Endometrial microvascular endothelial cells (primary cell): ENCODE measurements around the gene ENDOV. TPM values are rescaled to one million over a fixed set of nuclear protein-coding genes. Genes with fewer than 3 reads are reported as not detected.

Source experiments
- in situ Hi-C: cut with HindIII; loops from 2 replicates; pipeline ENCODE4 v1.10.0; 2017; ENCODE audit warnings: low sequenced_read_pairs, low pct_unique_long_range_greater_than_20kb; ENCODE audit errors: inconsistent ontology term
- total RNA-seq: library from RNA; depleted of rRNA; stranded (reverse); fragments of >200 nt; gene quantifications from one replicate; pipeline ENCODE4 v1.2.3, GENCODE V29; 2015; ENCODE audit errors: inconsistent ontology term

The ENDOV gene
- total RNA-seq, 1 donor from 2014 or later = 7.1 TPM

- in situ Hi-C loops = no loop called here
Observed at GRCh38 chr17:80474961-80475909, 60.3 kb downstream of the ENDOV start.

GRCh38 chr17:80475910-80476876, 61.2 kb downstream of the ENDOV start, which contains the start of gene NPTX1:
TSS of gene NPTX1 (minus strand) at chr17:80476607. CDS start at chr17:80476446, 161 bp downstream.
- in situ Hi-C loops = no loop called here

DNA sequence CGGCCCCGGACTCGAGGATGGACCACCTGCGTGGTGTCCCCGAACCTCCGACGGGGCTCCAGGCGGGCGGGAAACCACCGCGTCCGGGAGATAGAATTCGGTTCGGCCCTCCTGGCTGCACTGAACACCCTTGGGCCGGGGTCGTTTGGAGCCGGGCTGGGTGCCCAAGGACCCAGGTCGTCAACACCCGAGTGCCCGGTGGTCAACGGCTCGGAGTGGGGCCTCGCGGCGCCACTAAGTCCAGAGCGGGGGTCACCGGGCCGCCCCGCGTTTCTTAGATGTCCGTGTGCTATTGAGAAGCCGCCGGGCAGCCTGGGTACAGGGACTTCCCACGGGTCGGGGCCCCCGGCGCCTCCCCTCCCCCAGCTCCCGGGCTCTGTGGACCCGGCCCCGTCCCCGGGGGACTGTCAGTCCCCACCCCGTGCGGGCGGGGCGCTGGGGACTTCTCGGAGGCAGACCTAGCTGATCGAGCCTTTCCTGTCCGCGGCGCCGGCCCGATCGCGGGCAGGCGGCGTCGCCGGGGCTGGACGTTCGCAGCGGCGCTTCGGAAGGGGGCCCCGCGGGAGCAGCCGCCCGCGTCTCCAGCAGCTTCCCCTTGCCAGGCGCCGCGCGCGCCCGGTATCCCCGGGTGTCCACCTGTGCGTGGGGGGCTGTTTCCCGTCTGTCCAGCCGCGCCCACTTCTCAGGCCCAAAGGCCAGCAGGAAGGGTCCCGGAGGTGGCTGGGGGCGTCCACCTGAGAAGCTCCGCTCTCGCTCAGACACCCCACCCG, 62.1 kb downstream of the ENDOV start:
- in situ Hi-C loops = no loop called here

- in situ Hi-C loops = no loop called here
Observed at GRCh38 chr17:80477647-80478478, 62.9 kb downstream of the ENDOV start.

GRCh38 chr17:80478487-80479245, 63.7 kb downstream of the ENDOV start:
- in situ Hi-C loops = no loop called here

DNA sequence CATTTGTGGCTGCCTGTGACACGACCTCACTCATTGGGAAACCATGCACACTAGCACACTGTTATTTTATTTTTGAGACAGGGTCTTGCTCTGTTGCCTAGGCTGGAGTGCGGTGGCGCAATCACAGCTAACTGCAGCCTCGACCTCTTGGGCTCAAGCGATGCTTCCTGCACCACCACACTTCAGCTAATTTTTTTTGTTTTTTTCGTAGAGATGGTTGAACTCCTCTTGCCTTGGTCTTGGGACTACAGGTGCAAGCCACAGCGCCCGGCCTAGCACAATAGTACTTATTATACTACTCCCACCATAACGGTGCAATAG, 64.2 kb downstream of the ENDOV start:
- in situ Hi-C loops = no loop called here

DNA sequence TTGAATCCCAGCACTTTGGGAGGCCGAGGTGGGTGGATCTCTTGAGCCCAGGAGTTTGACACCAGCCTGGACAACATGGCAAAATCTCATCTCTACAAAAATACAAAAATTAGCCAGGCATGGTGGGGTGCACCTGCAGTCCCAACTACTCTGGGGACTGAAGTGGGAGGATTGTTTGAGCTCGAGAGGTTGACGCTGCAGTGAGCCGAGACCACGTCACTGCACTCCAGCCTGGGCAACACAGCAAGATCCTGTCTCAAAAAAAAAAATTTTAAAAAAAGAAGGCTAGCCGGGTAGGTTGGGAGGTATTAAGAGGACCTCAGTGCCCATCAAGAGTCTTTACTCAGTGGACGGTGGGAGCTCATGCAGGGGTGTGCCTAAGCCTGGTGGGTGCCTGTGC, 65.3 kb downstream of the ENDOV start:
- in situ Hi-C loops = no loop called here

DNA sequence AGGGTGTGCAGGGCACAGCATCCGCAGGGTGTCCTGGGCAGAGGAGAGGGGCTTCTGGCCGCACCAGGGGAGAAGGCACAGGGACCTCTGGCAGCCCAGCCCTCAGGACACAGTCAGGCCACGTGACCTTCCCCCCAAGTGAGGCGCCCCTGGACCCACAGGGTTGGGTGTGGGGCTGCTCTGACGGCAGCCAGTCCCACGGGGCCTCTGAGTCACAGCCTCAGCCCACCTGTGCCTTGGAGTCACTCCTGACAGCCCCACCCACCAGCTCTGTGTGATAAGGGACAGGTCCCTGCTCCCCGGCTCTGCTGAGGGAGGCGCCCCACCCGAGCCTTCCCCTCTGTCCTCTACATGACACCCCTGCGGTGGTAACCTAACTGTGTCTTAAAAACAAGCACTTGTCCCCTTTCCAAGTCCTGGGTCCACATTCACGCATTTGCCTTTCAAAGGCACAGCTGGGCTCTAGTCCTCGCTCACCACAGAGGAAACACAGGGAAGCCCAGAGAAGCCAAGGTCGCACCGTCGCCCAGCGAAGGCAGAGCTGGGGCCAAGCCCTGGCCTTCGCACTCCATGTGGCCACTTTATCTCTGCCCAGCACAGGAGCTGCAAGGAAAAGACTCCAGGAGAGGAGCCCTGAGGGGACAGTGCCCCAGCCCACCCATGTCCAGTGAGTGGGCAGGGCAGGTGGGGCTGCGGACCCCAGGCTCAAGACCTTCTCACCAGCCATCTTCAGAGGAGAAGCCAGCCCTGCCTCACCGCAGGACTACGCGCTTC, 66.5 kb downstream of the ENDOV start:
- in situ Hi-C loops = no loop called here

- in situ Hi-C loops = no loop called here
Observed at GRCh38 chr17:80482058-80482318, 67.0 kb downstream of the ENDOV start.

DNA sequence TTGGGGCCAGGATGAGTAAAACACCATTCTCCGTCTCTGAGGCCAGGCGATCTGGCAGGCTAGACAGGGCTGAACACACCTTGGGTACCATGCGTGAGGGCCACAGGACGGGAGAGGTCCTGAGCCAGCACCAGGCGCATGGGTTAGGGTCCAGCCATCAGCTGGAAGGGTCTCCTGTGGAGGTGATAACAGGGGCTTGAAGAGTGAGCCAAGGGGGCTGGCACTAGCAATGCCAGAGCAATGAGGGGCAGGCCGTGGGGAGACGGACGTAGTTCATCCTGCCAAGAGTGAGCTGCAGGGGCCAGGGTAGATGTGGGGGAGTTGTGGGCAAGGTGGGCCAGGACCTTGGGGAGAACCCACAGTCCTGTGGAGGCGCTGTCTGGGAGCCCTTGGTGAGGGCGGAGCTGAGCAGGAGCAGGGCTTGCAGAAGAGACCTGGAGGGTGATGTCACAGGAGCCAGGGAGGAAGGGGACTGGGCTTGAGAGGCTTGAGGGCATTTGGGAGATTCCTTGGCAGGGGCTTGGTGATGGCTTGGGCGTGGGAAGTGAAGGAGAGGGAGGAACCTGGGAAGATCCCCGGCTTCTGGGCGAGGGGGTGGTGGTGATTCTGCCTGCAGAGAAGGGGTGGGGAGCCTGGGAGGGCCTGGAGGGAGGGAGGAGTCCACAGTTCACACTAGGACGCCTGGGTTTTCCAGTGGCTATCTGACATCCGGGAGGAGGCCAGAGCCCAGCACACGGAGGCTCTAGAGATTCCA, 67.8 kb downstream of the ENDOV start:
- in situ Hi-C loops = no loop called here

GRCh38 chr17:80485846-80486245, 70.9 kb downstream of the ENDOV start:
- in situ Hi-C loops = no loop called here

DNA sequence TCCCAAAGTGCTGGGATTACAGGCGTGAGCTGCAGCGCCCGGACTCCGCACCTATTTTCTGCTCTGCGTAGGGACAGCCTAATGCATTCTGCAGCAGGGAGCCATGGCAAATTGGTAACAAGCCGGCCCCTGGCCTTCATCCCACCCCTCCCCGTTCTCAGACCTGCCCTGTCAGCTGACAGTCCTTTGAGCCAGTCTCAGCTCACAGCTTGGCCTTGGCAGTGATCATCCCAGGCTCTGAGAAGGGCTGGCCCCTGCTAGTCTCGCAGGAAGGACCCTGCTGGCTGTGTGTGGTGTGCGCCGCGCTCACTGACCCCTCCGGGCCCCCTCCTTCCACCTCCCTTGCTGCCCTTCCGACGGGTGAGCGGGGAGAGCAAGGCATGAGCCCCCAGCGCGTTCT, 71.7 kb downstream of the ENDOV start:
- in situ Hi-C loops = no loop called here

GRCh38 chr17:80487511-80487910, 72.5 kb downstream of the ENDOV start:
- in situ Hi-C loops = no loop called here
